Adrenal gland (tissue), 5 donors: ENCODE measurements around the gene SCN1A.

Experiments used
- CTCF ChIP-seq, 6 experiments: fragments of 450-650 bp in 4 of 6; fragments of 200-600 bp in 2 of 6; sonication (generic) in 1 of 6; IDR thresholded peaks; 1 replicate in 5 of 6; 2 replicates in 1 of 6; pipeline versions ENCODE4 v1.5.1 to v1.8.0; 2016 to 2021; ENCODE audit warnings: antibody characterized with exemption in 6 of 6, mild to moderate bottlenecking in 2 of 6, moderate library complexity in 1 of 6
- POLR2A ChIP-seq, 2 donors: fragments of 450-650 bp; IDR thresholded peaks; one replicate each; pipeline ENCODE4 v1.6.1; 2017; ENCODE audit warnings: antibody characterized with exemption in 2 of 2, mild to moderate bottlenecking in 2 of 2, moderate library complexity in 1 of 2
- donor health status: DM: no; HTN: no; CAD: no.

- TF ChIP-seq CTCF (IDR thresholded peaks at IDR 0.05) (no peak), POLR2A (IDR thresholded peaks at IDR 0.05) (no peak)
These were observed 95.5 kb downstream of the SCN1A start for GRCh38 chr2:166032361-166032760.
